Urothelium cell line (cell line): ENCODE results near the gene LCA5L.

Experiments
- DNase-seq: peaks from one replicate; pipeline ENCODE4 v3.0.0; 2011; ENCODE audit warnings: low spot score, mixed read lengths
- FAIRE-seq: peaks from 2 replicates; lab custom pipeline; 2011; peaks lifted over from hg19 to GRCh38; lab: Jason Lieb, UNC

Gene LCA5L

DNA sequence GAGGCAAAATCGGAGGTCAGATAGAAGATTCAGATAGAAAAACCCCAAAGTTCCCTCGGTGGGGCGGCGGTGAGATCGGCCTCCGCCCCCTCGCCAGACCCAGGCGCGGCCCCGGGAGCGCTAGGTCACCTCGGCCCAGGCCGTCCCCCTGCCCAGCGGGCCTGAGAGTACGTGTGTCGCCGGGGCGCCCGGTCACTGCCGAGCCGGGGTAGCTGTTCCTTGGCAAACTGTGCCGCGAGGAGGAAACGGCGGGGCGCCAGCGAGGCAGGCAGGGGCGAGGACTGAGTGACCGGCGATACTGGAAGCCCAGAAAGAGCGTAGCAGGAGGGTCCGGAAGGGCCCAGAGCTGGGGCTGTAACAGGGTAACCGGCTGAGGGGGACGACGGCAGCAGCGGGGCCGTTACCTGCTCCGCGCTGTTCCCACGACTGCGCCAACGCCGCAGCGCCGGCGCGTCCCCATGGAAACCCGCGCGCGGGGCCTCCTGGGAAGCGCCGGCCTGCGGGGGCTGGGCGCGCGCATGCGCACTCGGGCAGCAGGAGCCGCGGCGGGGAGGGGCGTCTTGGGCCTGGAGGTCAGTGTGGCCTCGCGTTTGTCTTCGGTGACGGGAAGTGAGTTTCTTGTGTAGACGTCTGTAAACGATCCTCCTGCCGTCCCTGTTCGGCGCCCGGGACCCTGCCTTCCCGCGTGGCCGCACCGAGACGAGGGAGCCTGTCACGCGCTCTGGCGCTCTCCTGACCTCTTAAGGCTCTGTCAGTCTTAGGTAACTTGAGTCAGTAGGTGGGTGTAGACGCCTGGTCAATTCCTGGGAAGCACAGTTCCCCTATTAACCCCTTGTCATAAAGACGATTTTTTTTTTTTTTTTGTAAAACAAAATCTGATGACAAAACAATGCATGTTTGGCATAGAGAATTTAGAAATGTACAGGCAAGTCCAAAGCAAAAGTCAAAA, at the start of gene LCA5L:
LCA5L (minus strand) TSS at position 458 of the 949 bp plus-strand sequence. CDS start 17,285 bp downstream, outside the sequence.
- FAIRE-seq (no peak), DNase-seq (peak; percentile 85)

DNA sequence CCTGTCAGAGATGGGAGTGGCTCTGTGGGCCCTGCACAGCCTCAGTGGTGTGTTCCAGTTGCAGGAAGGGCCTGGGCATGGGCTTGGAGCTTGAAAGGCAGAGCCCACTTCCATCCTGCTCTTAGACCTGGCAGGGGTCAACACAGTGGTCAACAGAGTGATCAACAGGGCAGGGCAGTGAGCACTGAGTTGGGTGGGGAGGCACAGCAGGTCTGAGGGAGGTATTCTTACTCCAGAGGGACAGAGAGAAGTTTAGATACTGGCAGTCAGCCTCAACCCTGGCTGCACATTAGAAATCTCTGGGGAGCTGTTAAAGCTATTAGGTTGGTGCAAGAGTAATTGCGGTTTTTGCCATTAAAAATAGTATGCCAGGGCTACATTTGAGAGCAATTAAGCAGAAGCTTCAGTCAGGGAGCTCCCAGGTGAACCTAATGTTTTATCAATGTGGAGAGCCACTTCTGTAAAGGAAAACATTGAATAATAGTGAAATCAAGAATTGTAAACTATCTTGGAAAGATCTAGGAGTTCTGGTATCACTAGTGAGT, 43.9 kb upstream of the LCA5L start:
- no peak for DNase-seq
- FAIRE-seq = no peak

DNA sequence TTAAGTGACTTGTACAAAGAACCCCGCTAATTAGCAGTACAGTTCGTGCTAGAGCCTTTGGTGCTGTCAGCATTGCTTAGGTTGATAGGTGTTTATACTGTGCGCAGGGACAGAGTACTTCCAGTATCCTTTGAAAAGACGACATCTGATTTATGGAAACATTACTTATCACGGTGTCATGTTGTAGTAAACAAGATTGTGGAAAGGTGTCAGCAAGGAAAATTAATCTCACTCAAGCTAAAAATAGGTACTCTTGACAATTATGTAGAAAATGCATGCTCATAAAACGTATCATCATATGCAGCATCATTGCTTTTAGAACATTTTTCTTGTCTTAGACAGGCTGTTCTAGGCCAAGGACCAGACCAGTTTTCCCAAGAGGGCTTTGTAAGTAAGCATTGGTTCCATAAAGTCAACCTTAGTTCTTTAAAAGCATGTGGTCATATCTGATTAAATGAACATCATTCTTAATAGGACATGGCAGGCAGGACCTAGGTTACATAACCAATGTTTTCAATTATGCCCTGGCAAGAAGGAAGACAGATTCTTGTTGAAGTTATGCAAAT, 39.2 kb upstream of the LCA5L start:
- FAIRE-seq (no peak), DNase-seq (no peak)

DNA sequence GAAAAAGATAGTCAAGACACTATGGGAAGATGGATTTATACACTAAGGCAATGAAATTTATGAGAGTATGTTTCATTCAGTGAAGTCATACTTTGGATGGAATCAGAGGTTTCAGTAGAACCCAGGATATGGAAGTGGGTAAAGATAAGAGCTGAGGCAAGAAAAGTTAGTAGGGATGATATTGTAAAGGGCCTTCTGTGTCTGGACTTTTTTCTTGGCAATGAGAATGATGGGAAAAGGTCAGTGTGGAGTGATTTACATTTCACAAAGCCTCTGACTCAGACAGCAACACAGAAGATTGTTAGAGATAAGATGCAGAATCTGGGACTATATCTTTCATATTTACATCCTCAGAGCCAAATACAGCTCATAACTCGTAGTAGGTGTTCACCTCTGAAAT, 38.3 kb upstream of the LCA5L start:
- FAIRE-seq (no peak), DNase-seq (no peak)

DNA sequence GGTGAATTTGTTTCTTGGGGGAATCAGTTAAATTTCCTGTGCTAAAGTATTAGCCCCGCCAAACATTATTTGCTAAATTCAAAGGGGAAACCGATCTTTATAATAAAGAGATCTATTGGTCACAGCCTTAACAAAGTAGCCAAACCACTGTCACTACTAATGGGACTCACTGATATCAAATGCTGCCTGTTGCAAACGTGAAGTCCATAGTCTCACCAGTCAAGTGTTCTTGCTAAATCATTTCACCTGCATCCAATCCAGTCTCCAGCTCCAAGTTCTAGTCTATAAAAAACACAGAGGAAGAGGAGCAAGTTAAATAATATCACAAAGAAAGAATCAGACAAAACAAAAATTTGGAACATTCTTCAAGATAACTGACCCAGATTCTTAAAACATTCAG, 36.3 kb upstream of the LCA5L start:
- no peak for FAIRE-seq

DNA sequence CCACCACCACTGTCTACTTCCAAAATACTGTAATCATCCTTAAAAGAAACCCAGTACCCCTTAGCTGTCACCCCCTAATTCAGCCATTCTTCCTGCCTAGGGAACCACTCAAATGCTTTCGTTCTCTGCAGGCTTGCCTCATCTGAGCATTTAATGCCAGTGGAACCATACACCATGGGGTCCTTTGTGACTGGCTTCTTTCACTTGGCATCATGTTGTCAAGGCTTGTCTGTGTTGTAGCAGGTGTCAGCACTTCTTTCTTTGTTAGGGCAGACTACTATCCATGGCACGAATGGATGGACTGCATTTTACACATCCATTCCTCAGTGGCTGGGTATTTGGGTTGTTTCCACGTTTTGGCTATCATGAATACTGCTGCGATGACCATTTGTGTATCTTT, 34.7 kb upstream of the LCA5L start:
- FAIRE-seq = no peak
- no peak for DNase-seq

More for the DNA sequence above, 36.3 kb upstream of the LCA5L start:
- no peak for DNase-seq

DNA sequence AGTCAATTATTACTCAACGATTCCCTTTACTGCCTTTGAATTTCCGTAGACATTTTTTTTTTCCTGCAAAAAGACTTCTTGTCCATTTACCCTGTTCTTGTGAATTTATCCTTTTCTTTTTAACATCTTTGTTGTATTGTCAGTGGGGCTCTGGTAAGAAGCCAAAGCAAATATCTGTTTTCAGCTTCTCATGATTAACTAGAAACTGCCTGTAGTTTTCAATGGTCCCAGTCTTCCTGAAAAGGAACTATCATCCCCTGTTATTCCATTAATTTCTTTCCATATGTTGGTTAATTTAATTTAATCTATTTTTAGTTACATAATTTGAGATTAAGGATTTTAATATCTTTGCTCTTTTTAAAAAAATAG, 34.2 kb upstream of the LCA5L start:
- FAIRE-seq (no peak), DNase-seq (no peak)

DNA sequence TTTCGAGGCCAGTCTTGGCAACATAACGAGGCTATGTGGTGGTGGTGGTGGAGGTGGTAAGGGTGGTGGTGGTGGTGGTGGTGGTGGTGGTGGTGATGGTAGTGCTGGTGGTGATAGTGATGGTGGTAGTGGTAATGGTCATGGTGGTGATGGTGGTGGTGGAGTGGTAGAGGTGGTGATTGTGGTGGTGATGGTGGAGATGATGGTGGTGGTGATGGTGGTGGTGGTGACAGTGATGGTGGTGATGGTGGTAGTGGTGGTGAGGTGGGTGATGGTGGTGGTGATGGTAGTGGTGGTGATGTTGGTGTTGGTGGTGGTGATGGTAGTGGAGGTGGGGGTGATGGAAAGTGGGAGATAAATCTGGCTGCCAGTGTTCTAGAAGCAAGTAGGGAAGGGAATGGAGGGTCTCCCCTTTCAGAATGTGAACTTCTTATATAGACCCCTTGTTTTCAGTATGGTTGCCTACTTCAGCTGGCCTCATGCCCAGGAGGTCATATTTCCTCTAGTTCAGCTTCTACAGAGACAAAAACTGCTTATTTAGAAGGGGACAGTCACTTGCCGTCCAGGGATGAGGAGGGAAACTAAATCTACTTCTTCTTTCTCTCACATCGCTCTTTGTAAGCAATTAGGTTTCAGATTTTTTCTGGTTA, 33.7 kb upstream of the LCA5L start:
- DNase-seq = no peak
- no peak for FAIRE-seq

DNA sequence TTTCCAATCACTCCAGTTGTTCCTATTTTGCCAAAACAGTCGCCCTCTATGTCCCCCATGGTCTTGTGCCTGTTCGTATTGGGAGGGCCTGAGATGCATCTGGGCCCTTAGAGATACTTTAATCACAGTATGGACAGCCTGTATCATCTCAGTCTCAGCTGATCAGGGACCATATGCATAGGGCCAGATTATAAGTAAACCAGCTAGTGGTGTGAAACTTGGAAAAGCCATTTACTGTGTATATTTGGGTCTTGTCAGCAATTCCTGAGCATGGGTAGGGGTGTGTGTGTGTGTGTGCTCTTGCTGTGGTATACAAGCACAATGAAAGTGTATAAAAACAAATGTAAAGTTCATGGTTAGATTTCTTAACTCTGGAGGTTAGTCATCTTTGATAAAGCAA, 29.0 kb upstream of the LCA5L start:
- DNase-seq (no peak), FAIRE-seq (no peak)

DNA sequence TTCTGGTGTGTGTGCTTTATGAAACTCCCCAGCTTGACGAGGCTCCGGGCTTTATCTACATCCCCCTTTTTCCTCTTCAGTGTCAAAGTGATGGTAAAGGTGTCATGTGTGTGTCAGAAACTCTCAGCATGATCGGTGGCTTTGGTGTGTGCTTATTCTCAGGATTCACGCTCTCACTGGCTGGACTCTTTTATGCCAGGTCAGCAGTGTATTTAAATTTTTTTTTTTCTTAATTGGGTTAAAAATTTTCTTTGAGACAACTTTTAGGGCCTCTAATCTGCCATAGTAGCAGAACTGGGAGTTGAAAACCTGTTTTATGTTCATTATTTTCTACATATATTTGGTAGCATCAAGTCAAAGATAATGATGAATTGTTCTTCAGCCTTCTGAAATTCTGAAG, 27.2 kb upstream of the LCA5L start:
- FAIRE-seq (no peak), DNase-seq (no peak)

DNA sequence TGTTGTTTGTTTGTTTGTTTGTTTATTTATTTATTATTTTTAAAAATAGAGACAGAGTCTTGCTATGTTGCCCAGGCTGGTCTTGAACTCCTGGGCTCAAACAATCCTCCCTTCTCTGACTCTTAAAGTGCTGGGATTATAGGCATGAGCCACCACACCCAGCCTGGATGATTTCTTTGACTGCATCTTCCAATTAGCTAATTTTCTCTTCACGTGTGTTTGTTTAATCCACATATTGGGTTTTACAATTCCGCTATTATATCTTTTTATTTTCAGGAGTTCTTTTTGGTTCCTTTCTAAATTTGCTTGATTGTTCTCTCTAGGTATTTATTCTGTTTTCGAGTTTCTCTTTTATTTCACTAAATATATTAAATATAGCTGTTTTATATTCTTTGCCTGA, 26.0 kb upstream of the LCA5L start:
- DNase-seq (no peak), FAIRE-seq (no peak)

DNA sequence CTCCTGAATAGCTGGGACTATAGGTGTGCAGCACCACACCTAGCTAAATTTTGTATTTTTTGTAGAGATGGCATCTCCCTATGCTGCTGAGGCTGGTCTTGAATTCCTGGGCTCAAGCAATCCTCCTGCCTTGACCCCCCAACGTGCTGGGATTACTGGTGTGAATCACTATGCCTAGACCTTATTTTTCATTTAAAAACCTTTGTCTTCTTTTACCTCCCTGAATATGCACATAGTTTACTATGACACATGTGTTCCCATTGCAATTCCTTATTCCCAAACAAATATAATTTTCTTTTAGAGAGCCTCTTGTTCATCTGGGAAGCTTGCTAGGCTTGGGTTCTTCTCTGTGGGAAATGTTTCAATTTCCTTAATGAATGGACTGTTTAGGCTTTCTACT, 23.0 kb upstream of the LCA5L start:
- no peak for DNase-seq
- no peak for FAIRE-seq

DNA sequence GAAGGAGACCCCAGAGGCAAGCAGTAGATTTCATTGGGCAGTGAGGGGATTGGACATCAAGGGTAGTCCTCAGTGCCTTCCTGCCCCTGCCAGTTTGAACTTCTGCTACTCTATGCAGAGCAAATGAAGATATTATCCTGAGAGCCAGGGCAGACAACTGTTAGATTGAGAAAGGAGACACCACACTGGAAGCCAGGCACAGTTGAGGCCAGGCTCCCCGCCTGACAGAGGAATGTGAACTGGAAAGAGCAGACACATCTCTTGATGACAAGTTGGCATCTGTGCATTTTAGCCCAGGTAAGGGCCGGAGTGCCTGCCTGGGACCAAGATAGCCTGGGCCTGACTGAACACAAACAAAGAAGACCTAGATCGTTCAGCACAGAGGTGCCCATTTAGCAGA, 22.2 kb upstream of the LCA5L start:
- no peak for FAIRE-seq

DNA sequence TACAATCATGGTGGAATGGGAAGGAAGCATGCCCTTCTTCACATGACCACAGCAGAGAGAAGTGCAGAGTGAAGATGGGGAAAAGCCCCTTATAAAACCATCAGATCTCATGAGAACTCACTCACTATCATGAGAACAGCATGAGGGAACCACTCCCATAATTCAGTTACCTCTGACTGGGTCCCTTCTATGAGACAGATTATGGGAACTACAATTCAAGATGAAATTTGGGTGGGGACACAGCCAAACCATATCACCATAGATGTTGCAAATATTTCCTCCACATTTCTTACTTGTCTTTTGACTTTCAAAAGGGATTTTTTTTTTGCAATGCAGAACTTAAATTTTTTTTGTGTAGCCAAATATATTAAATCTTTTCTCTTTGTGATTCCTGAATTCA, 21.0 kb upstream of the LCA5L start:
- no peak for FAIRE-seq
- no peak for DNase-seq

More for the DNA sequence above, 22.2 kb upstream of the LCA5L start:
- no peak for DNase-seq

DNA sequence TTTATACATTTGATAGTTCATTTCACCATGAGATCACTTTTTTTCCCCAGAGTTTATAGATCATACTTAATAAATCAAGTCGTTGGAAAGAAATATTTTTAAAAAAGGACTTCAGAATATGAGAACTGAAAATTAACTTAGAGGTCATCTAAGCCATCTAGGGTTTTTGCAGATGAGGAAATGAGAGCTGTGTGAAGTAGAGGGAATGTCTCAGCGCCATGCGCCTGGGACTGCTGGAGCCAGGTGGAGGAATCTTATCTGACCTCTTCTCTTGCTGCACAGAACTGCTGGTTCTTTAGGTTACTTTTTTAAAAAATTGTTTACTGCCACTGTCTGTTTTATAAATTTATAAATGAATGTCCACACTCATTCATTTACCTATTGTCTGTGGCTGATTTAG, 17.7 kb upstream of the LCA5L start:
- no peak for FAIRE-seq
- no peak for DNase-seq

DNA sequence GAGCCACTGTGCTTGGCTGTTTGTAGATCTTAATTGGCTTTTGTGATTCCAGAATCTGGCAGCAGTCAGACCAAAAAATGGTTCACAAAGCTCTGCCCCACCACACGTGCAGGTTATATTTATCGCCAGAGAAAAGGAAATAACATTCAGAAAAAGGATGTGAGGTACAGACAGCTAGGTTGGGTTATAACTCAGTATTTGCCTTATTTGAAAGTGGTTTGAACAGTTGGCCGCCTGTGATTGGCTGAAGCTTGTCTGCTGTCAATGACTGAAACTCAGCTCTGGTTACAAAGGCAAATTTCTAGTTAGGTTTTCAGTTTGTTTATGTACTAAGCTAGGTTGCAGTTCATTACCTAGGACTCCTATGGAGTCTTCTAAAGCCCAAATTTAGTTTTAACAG, 15.8 kb upstream of the LCA5L start:
- FAIRE-seq (no peak), DNase-seq (no peak)

DNA sequence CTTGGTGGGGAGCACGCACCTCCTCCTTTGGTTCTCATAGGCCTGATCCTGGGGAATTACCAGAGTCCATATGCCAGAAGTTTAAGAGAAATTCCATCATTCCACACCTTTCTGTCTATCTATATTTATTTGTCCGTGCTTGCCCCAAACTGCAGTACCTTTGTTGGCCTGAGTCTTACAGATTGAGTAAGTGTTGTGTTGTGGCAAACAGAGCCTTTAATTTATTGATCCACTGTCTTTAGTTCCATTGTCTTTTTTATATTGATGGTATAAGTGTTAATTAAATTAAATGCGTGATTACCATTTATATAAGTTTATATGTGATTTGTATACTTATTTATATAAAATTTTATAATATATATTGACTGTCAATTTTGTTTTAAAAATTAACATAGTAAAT, 11.1 kb upstream of the LCA5L start:
- DNase-seq (no peak), FAIRE-seq (no peak)

DNA sequence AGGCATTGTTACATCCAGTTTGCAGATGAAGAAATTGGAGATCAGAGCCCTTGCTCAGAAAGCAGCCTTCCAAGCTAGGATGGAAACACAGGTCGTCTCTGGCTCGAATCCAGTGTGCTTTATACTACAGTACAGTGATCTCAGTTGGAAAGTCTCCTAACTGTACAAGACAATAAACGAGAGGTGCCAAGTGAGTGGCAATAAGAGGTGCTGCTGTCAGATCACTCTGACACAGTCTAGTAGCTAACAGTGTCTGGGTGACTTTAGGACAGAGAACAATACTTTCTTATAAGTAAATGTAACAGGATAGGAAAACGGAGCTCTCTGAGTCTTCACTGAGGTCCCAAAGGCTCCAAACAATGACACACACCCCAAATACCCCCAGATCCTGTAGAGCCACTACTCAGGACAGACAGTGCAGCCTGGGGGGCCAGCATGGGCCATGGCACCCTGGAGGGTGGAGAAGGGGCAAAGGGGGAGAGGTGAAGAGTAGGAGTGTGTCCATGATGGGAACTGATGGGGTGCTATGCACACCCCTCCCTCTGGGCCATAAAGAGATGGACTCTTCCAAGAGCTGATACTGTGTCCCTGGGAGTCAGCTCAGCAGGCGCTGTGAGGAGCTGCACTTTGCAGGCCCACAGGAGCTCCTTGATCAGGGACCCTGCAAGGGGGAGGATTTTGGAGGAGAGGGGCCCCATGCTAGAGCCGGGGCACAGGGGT, 9.5 kb upstream of the LCA5L start:
- DNase-seq = no peak
- no peak for FAIRE-seq

DNA sequence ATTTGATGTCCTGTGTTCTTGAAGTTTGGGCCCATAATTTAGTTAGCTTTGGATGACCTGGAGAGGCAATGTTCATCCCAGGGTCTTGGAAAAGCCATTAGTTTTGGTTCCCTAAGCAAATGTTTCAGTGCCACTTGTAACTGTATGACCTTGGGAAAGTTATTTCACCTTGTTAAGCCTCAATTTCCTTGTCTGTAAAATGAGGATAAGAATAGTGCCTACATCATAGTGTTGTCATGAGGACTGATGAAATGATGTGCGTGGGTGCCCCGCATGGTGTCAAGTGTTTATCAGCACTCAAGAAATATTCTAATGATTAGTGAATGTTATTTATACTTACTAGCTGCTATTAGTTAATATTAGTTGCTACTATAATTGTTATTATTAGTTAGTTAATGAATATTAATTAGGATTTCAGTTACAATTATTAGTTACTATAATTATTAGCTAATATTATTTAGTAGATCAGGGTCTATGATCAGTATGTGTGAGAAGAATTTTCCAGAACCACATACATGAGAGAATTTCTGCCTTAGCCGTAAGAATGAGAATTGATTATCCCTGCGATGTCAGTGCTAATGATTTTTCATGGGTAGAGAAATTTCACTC, 8.1 kb upstream of the LCA5L start:
- FAIRE-seq (no peak), DNase-seq (no peak)

DNA sequence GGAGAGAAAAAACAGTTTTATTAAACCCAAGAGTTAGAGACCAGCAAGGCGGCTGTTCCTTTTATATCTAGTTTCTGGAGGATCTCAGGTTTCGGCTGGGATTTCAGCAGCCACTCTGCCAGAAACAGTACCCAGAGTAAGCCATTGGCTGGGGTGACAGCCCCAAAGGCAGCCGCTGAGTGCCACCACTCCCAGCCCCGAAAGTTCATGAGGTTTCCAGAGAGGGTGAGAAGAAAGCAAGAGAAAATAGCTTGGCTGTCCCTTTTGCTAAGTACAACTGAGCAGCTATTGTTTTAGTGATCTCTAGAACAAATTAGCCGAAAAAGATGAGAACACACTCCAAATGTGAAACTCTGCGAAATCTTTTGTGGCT, 7.4 kb upstream of the LCA5L start:
- DNase-seq (no peak), FAIRE-seq (no peak)
